GM21619 (cell line): ENCODE measurements around the gene PRND.
"Not testable (repeated sequence)": the region's sequence is repeated elsewhere in the genome, so short reads cannot be mapped to it uniquely, and the experiment has no call there.

ENCODE experiments used
- ATAC-seq: cut with Tn5 transposase; IDR thresholded peaks from one replicate; pipeline ENCODE4 v1.9.1; 2021; ENCODE audit not compliant: unreplicated experiment

Gene PRND

GRCh38 chr20:4721719-4722118 lies at the start of gene PRND:
Gene PRND, plus strand, starts transcription at chr20:4721909. Its CDS starts 2,643 bp downstream, at chr20:4724552.
- no peak for ATAC-seq

GRCh38 chr20:4672948-4673347 lies 48.8 kb upstream of the PRND start:
- no peak for ATAC-seq

GRCh38 chr20:4673371-4674001 lies 48.2 kb upstream of the PRND start:
- no peak for ATAC-seq

GRCh38 chr20:4674672-4675071 lies 47.0 kb upstream of the PRND start:
- ATAC-seq = no peak

- no peak for ATAC-seq
Observed at GRCh38 chr20:4677846-4678245, 43.9 kb upstream of the PRND start.

GRCh38 chr20:4681401-4681800 lies 40.3 kb upstream of the PRND start:
- no peak for ATAC-seq

- ATAC-seq = no peak
Observed at GRCh38 chr20:4681991-4682401, 39.7 kb upstream of the PRND start.

GRCh38 chr20:4682682-4683081 lies 39.0 kb upstream of the PRND start:
- ATAC-seq = no peak

GRCh38 chr20:4683261-4683660 lies 38.4 kb upstream of the PRND start:
- ATAC-seq = no peak

GRCh38 chr20:4684837-4685413 lies 36.8 kb upstream of the PRND start:
- ATAC-seq = no peak

- no peak for ATAC-seq
Observed at GRCh38 chr20:4685923-4686221, 35.8 kb upstream of the PRND start.

- ATAC-seq = no peak
Observed at GRCh38 chr20:4688305-4688704, 33.4 kb upstream of the PRND start.

GRCh38 chr20:4689220-4689619 lies 32.5 kb upstream of the PRND start:
- no peak for ATAC-seq

- ATAC-seq = no peak
Observed at GRCh38 chr20:4691753-4692152, 30.0 kb upstream of the PRND start.

GRCh38 chr20:4694076-4694475 lies 27.6 kb upstream of the PRND start:
- ATAC-seq = no peak

- ATAC-seq = no peak
Observed at GRCh38 chr20:4697189-4697830, 24.4 kb upstream of the PRND start.

GRCh38 chr20:4697831-4698221 lies 23.9 kb upstream of the PRND start:
- ATAC-seq = no peak

GRCh38 chr20:4699216-4699615 lies 22.5 kb upstream of the PRND start:
- ATAC-seq = no peak

GRCh38 chr20:4699957-4700356 lies 21.8 kb upstream of the PRND start:
- ATAC-seq = no peak

- no peak for ATAC-seq
Observed at GRCh38 chr20:4702562-4703280, 19.0 kb upstream of the PRND start.

GRCh38 chr20:4703281-4703676 lies 18.4 kb upstream of the PRND start:
- no peak for ATAC-seq

GRCh38 chr20:4706941-4707340 lies 14.8 kb upstream of the PRND start:
- not testable (repeated sequence) for ATAC-seq
